Measurements from ENCODE around the gene NCLN.
"Not testable (repeated sequence)": the region's sequence is repeated elsewhere in the genome, so short reads cannot be mapped to it uniquely, and the experiment has no call there.

The NCLN gene

DNA sequence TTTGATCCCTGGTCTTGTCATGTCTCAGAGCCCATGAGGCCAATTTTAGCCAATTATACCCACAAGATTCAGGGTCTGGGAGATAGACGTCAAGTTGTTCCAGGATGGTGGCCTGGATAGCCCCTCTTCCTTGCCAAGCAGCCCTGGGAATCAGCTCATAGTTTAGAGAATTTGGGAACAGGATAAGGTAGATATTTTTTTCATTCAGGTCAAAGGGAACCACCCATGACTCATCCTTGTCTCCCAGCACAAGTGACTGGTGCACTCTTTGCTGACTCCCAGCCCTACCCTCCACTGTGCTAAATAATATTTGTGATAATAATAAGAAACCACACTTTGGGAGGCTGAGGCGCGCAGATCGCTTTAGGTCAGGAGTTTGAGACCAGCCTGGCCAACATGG, 24.3 kb upstream of the NCLN start:
- Histone ChIP-seq H3K36me3 (peaks cover 88 to 100% (median 96%) of the 10 kb centered on the region in 11 experiments), H3K4me1 (peaks cover 55 to 95% (median 80%) of the 10 kb centered on the region in 10 experiments), H4K20me1 (no peaks in the 10 kb centered on the region; a peak in 1 of 22 replicates), H3K4me3 (no peak overlapping the region), H3K27ac (peak overlapping the region in 9 of 11 experiments; percentile 21 to 94 (median 54); a peak in 13 of 22 replicates), H3K9me3 (replicated peaks in 1 of 11) (peaks cover 0 to 40% (median 24%) of the 10 kb centered on the region in 11 experiments; a peak in 17 of 22 replicates), H3K9ac (peak overlapping the region in 2 of 11 experiments; percentile 0 to 17; a peak in 1 of 22 replicates), H3K27me3 (no peaks in the 10 kb centered on the region), H3K4me2 (peak overlapping the region in 5 of 11 experiments; percentile 16 to 64 (median 32); a peak in 9 of 22 replicates)
- no peak for TF ChIP-seq Cebpa-rat (IDR thresholded peaks at IDR 0.05)

DNA sequence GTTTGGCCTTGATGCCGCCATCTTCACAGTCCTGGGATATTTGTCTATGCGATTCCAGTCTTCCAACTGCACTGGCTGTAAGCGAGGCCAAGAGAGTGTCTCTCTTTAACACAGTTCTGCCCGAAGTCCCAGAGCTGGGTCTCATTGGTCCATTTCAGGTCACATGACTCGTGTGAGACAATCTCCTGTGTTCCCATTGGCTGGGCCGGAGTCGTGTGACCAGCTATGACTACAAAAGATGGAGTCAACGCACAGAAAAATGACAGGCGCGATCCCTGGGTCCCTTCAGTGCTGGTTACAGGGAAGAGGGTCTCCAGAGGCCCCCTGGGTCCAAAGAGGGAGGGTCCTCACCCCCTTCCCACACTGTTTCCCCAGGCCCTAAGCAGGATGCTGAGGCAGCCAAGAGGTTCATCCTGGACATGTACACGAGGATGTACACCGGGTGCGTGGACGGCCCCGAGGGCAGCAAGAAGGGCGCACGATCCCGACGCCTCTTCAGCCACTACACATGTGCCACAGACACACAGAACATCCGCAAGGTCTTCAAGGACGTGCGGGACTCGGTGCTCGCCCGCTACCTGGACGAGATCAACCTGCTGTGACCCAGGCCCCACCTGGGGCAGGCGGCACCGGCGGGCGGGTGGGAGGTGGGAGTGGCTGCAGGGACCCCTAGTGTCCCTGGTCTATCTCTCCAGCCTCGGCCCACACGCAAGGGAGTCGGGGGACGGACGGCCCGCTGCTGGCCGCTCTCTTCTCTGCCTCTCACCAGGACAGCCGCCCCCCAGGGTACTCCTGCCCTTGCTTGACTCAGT, 23.1 kb upstream of the NCLN start:
- Histone ChIP-seq H3K4me2 (peak overlapping the region in 6 of 11 experiments; percentile 0 to 70 (median 31); a peak in 3 of 22 replicates), H3K4me1 (peaks cover 43 to 88% (median 71%) of the 10 kb centered on the region in 10 experiments), H3K4me3 (no peak overlapping the region), H3K9ac (no peak overlapping the region), H3K27ac (peak overlapping the region in 6 of 11 experiments; percentile 3 to 38 (median 19); a peak in 8 of 22 replicates), H3K9me3 (replicated peaks in 1 of 11) (peaks cover 0 to 34% (median 19%) of the 10 kb centered on the region in 11 experiments; a peak in 17 of 22 replicates), H4K20me1 (no peaks in the 10 kb centered on the region; a peak in 1 of 22 replicates), H3K27me3 (no peaks in the 10 kb centered on the region), H3K36me3 (peaks cover 76 to 93% (median 87%) of the 10 kb centered on the region in 11 experiments)
- TF ChIP-seq Cebpa-rat (IDR thresholded peaks at IDR 0.05): no peak

DNA sequence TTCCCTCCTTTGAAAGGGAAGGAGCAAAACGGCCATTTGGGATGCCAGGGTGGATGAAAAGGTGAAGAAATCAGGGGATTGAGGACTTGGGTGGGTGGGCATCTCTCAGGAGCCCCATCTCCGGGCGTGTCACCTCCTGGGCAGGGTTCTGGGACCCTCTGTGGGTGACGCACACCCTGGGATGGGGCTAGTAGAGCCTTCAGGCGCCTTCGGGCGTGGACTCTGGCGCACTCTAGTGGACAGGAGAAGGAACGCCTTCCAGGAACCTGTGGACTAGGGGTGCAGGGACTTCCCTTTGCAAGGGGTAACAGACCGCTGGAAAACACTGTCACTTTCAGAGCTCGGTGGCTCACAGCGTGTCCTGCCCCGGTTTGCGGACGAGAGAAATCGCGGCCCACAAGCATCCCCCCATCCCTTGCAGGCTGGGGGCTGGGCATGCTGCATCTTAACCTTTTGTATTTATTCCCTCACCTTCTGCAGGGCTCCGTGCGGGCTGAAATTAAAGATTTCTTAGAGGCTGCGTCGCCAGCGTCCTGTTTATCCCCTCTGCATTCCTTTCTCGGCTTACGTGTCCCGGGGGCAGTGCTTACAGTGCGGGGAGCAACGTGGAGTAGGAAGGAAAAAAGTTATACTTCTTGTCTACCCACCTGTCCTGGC, 22.4 kb upstream of the NCLN start:
- Histone ChIP-seq H3K4me1 (peaks cover 36 to 88% (median 70%) of the 10 kb centered on the region in 10 experiments), H3K9me3 (replicated peaks in 1 of 11) (peaks cover 0 to 27% (median 15%) of the 10 kb centered on the region in 11 experiments; a peak in 17 of 22 replicates), H3K27me3 (no peaks in the 10 kb centered on the region), H3K9ac (peak overlapping the region in 3 of 11 experiments; percentile 15 to 24 (median 24); a peak in 3 of 22 replicates), H3K36me3 (peaks cover 69 to 92% (median 87%) of the 10 kb centered on the region in 11 experiments), H3K27ac (peak overlapping the region in 8 of 11 experiments; percentile 19 to 72 (median 48); a peak in 9 of 22 replicates), H4K20me1 (no peaks in the 10 kb centered on the region; a peak in 1 of 22 replicates), H3K4me3 (no peak overlapping the region), H3K4me2 (peak overlapping the region in 9 of 11 experiments; percentile 0 to 83 (median 46); a peak in 13 of 22 replicates)
- no peak for TF ChIP-seq Cebpa-rat (IDR thresholded peaks at IDR 0.05)

DNA sequence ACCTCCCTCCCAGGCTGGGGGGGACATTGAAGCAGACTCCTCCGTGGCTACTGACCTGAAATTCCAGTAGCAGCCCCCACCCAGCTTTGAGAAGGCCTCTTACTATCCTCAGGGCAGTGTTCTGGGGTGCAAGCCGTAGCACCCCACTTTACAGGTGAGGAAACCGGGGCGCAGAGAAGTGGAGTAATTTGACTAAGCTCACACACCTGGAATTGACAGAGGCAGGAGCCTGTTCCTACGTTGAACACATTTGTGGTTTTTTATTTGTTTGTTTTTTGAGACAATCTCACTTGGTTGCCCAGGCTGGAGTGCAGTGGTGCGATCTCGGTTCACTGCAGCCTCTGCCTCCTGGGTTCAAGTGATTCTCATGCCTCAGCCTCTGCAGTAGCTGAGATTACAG, 21.8 kb upstream of the NCLN start:
- Histone ChIP-seq H3K27ac (peak overlapping the region in 8 of 11 experiments; percentile 19 to 72 (median 48); a peak in 12 of 22 replicates), H3K9me3 (replicated peaks in 1 of 11) (peaks cover 0 to 25% (median 12%) of the 10 kb centered on the region in 11 experiments; a peak in 17 of 22 replicates), H3K4me3 (no peak overlapping the region), H3K4me1 (peaks cover 30 to 88% (median 66%) of the 10 kb centered on the region in 10 experiments), H4K20me1 (no peaks in the 10 kb centered on the region; a peak in 1 of 22 replicates), H3K9ac (peak overlapping the region in 6 of 11 experiments; percentile 2 to 24 (median 16); a peak in 4 of 22 replicates), H3K27me3 (no peaks in the 10 kb centered on the region), H3K4me2 (peak overlapping the region in 9 of 11 experiments; percentile 0 to 83 (median 66); a peak in 14 of 22 replicates), H3K36me3 (peaks cover 63 to 90% (median 83%) of the 10 kb centered on the region in 11 experiments)
- TF ChIP-seq Cebpa-rat (IDR thresholded peaks at IDR 0.05): no peak

DNA sequence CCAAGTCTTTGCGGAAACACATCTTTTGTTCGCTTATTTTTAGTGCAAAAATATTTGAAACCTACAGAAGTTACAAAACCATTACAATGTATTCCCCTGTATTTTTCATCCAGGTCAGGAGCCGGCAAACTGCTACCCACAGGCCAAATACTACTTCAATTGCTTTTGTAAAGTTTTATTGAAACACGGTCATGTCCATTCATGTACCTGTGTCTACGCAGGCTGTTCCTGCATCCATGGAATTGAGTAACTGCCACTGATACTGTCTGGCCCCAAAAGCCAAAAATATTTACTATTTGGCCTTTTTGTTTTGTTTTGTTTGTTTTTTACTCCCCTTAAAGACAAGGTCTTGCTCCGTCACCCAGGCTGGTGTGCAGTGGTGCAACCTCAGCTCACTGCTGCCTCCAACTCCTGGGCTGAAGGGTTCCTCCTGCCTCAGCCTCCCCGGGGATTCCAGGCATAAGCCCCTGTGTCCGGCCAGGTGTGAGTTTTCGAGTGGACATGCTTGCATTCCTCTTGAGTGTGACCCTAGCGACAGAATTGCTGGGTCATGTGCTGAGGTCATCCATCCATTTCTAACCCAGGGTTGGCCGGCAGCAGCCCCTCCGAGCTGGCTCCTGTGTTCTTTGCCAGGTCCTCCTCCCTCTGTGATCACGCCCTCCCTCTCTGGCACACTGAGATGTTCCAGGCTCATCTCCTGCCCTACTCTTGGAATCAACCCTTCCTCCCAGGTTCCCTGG, 18.0 kb upstream of the NCLN start:
- H3K4me3 ChIP-seq: no peak overlapping the region
- peak overlapping the region in 3 of 11 experiments; percentile 5 to 46 (median 9); a peak in 4 of 22 replicates for H3K9ac ChIP-seq
- H3K9me3 ChIP-seq (replicated peaks in 1 of 11): peaks cover 0 to 12% (median 4%) of the 10 kb centered on the region in 11 experiments; a peak in 9 of 22 replicates
- H3K36me3 ChIP-seq: peaks cover 25 to 58% (median 46%) of the 10 kb centered on the region in 11 experiments
- TF ChIP-seq Cebpa-rat (IDR thresholded peaks at IDR 0.05): no peak
- no peaks in the 10 kb centered on the region for H3K27me3 ChIP-seq
- no peaks in the 10 kb centered on the region; a peak in 2 of 22 replicates for H4K20me1 ChIP-seq
- peak overlapping the region in 3 of 11 experiments; percentile 1 to 23 (median 3); a peak in 3 of 22 replicates for H3K4me2 ChIP-seq
- peaks cover 41 to 93% (median 83%) of the 10 kb centered on the region in 10 experiments for H3K4me1 ChIP-seq
- peak overlapping the region in 10 of 11 experiments; percentile 8 to 55 (median 24); a peak in 11 of 22 replicates for H3K27ac ChIP-seq

DNA sequence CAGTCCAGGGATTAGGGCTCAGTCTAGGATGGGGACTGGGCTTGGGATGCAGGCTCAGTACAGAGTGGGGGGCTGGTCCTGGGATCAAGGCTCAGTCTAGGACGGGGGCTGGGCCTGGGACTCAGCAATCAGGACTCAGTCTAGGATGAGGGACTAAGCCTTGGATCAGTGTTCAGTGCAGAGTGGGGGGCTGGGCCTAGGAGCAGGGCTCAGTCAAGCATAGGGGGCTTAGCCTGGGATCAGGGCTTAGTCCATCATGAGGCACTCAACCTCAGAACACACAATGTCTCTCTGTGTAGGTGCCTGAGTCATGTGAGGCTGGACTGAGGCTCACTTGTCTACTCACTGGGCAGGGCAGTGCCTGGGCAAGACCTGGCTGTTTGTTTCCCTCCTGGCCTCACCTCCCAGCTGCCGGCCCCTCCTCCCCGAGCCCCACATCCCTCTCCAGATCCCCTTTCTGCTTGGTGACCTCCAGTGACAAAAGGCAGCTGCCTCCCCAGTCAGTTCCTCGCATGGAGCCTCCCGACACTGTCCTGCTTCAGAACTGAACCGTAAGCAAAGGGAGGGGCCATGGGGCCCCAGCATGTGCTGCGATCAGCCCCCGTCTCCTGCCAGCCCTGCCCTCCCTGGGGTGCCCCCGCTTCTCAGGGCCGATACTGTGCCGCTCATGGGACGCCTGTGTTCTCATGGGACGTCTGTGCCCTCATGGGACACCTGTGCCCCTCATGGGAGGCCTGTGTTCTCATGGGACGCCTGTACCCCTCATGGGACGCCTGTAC, 13.6 kb upstream of the NCLN start:
- no peak for TF ChIP-seq Cebpa-rat (IDR thresholded peaks at IDR 0.05)
- Histone ChIP-seq H3K9ac (peak overlapping the region in 8 of 11 experiments; percentile 18 to 59 (median 44); a peak in 13 of 22 replicates), H3K4me3 (no peak overlapping the region), H4K20me1 (no peaks in the 10 kb centered on the region; a peak in 1 of 22 replicates), H3K4me2 (peak overlapping the region; percentile 51 to 84 (median 74)), H3K9me3 (replicated peaks in 1 of 11) (no peaks in the 10 kb centered on the region), H3K4me1 (peaks cover 44 to 74% (median 68%) of the 10 kb centered on the region in 10 experiments), H3K27ac (peak overlapping the region in 10 of 11 experiments; percentile 29 to 59 (median 45); a peak in 17 of 22 replicates), H3K27me3 (no peaks in the 10 kb centered on the region), H3K36me3 (peaks cover 0 to 17% (median 8%) of the 10 kb centered on the region in 11 experiments; a peak in 9 of 22 replicates)

DNA sequence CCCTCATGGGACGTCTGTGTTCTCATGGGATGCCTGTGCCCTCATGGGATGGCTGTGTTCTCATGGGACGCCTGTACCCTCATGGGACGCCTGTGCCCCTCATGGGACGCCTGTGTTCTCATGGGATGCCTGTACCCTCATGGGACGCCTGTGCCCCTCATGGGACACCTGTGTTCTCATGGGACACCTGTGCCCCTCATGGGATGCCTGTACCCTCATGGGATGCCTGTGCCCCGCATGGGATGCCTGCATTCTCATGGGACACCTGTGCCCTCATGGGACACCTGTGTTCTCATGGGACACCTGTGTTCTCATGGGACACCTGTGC, 13.1 kb upstream of the NCLN start:
- peaks cover 0 to 16% (median 6%) of the 10 kb centered on the region in 11 experiments; a peak in 9 of 22 replicates for H3K36me3 ChIP-seq
- H3K27me3 ChIP-seq; H3K9me3 ChIP-seq (replicated peaks in 1 of 11); H3K4me3 ChIP-seq; H4K20me1 ChIP-seq: not testable (repeated sequence)
- H3K4me1 ChIP-seq: peaks cover 50 to 76% (median 70%) of the 10 kb centered on the region in 10 experiments
- peak overlapping the region in 10 of 11 experiments; percentile 29 to 59 (median 45); a peak in 17 of 22 replicates for H3K27ac ChIP-seq
- H3K9ac ChIP-seq: peak overlapping the region in 8 of 11 experiments; percentile 18 to 59 (median 44); a peak in 12 of 22 replicates
- H3K4me2 ChIP-seq: peak overlapping the region; percentile 51 to 84 (median 74)
